Coronary artery (tissue), 2 donors: ENCODE measurements around the gene RNASE4.

Experiments
- DNase-seq: peaks from one replicate; pipeline ENCODE4 v3.0.0-alpha.2; 2017; ENCODE audit warnings: low spot score
- H3K27ac ChIP-seq, 2 donors: fragments of 200-600 bp; sonication (generic); one replicate each; pipeline ENCODE4 v1.5.1; 2016 to 2019
- H3K4me3 ChIP-seq: fragments of 200-600 bp; sonication (generic); 2 replicates; pipeline ENCODE4 v1.5.1; 2016; ENCODE audit warnings: mild to moderate bottlenecking, moderate library complexity
- CTCF ChIP-seq: fragments of 200-600 bp; sonication (generic); IDR thresholded peaks from one replicate; pipeline ENCODE4 v1.5.1; 2019; ENCODE audit warnings: antibody characterized with exemption

RNASE4 gene

GRCh38 chr14:20742132-20742531 lies 57.8 kb downstream of the RNASE4 start:
- no peak overlapping the region for H3K27ac ChIP-seq
- no peak for DNase-seq

DNA sequence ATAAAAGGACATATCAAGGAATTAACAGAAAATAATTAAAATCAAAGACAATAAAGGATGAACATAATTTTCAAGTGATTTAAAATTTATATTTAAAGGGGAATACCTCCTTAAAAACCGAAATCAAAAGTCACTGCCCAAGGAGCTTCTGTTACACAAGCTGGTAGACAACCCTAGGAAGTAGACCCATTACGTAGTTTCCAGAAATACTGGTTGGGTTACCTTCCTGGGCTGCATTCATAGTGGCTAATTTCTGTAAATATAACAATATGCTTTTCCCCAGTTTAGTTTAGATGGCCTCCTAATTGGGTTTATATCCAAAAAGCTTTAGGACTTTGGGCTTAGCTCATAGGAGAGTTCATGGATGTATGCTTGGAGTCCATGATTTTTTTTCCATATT lies 59.2 kb downstream of the RNASE4 start:
- no peak for DNase-seq
- Histone ChIP-seq H3K27ac (no peak overlapping the region), H3K4me3 (no peak overlapping the region)
- no peak for TF ChIP-seq CTCF

More at GRCh38 chr14:20742132-20742531, 57.8 kb downstream of the RNASE4 start:
- no peak overlapping the region for H3K4me3 ChIP-seq
- no peak for TF ChIP-seq CTCF

DNA sequence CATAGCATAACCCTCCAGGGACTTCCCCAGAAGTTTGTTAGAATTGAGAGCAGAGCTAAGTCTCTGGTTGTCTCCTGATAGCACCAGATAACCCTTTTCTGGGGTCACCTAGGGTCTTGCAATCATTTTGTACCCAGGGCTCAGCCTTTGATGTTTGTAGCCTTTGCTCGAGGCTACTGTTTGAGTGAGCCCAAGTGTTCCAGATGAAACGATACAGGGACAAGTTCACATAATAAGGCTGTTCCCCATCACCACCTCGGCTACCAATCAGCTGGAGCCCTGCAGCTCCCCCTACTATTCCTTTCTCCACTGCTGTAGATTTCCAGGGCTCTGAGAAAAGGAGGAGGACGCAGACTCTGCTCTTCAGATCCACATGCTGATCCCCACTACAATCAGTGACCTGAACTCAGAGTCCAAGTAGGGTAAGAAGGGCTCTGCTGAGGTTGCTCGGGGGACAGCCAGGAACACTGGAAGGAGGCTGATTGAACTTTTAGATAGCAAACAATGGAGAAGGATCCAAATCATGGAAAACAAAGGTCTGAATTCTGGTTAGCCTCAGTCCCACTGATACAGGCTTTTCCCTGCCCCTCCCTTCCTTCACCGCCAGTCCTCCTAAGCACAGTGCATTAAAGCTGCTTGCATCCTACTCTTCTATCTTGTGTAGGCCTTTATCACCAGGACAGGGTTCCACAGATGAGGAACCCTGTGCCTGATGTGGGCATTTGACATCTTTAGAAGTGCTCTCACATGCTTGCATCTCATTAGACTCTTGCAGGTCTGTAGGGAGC lies 61.4 kb downstream of the RNASE4 start, which contains the start of gene EDDM3A:
Gene EDDM3A (plus strand): TSS at position 317 of the 788 bp plus-strand sequence. CDS start 1,694 bp downstream, outside the sequence.
- no peak for TF ChIP-seq CTCF
- H3K27ac ChIP-seq: no peak within 1 kb of the TSS
- H3K4me3 ChIP-seq: no peak within 1 kb of the TSS
- no peak for DNase-seq

DNA sequence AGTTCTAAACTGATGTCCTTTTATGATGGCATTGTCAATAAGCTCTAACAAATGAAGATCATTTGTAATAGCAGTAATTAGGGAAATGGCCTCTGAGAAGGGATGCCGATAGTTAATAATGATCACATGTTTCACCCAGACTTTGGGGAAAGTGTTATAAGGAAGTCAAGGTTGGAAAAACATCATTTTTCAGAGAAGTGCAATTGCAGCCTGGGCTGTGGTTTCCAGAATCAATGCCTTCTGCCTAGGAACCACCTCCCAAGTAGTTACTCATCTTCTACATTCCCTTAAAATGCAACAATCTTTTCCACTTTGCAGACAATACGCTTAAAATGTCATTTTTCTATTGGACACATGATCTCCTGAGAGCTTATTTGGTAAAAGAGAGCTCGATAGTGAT lies 62.2 kb downstream of the RNASE4 start:
- H3K4me3 ChIP-seq: no peak overlapping the region
- no peak for DNase-seq
- no peak overlapping the region for H3K27ac ChIP-seq
- no peak for TF ChIP-seq CTCF

GRCh38 chr14:20748439-20748838 lies 64.1 kb downstream of the RNASE4 start:
- no peak for DNase-seq
- Histone ChIP-seq H3K4me3 (no peak overlapping the region), H3K27ac (no peak overlapping the region)
- no peak for TF ChIP-seq CTCF

DNA sequence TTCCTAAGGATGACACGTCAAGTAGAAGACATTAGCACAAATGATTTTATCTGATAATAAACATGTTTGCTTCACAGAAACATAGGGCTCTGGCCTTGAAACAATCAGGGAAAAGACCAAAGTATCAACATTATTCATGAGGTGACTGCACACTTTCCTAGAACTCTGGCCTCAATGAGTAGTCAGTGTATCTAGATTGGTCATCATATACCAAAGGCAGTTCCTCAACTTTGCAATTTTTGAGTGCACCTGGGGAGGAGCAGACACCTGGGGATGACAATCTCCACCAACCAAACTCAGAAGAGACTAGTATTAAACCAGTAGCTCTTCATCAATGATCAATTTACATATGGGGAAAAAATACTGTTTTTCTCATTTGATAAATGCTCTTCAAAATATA lies 65.8 kb downstream of the RNASE4 start:
- DNase-seq: no peak
- H3K4me3 ChIP-seq: no peak overlapping the region
- TF ChIP-seq CTCF: no peak
- H3K27ac ChIP-seq: no peak overlapping the region
